Neutrophil (primary cell): ENCODE data around the gene WNK4.

Source experiments
- H3K27ac ChIP-seq: fragments of 200-600 bp; sonication (generic); 2 replicates; pipeline ENCODE4 v1.5.1; 2016; ENCODE audit warnings: mild to moderate bottlenecking, moderate library complexity
- H3K27me3 ChIP-seq: fragments of 200-600 bp; sonication (generic); 2 replicates; pipeline ENCODE4 v1.6.0; 2016; ENCODE audit warnings: mild to moderate bottlenecking
- H3K36me3 ChIP-seq: fragments of 200-600 bp; sonication (generic); 2 replicates; pipeline ENCODE4 v1.5.1; 2017
- H3K4me1 ChIP-seq, 2 experiments: fragments of 200-600 bp in 1 of 2; sonication (generic) in 1 of 2; 1 replicate in 1 of 2; 2 replicates in 1 of 2; pipeline versions ENCODE4 v1.5.1 to v1.6.1; 2013 to 2016; ENCODE audit warnings: low read depth in 1 of 2, low read length in 1 of 2, mild to moderate bottlenecking in 1 of 2, moderate library complexity in 1 of 2; ENCODE audit not compliant: control insufficient read depth in 1 of 2, insufficient read depth in 1 of 2
- H3K4me3 ChIP-seq, 2 experiments: fragments of 200-600 bp in 1 of 2; sonication (generic) in 1 of 2; 1 replicate in 1 of 2; 2 replicates in 1 of 2; pipeline ENCODE4 v1.5.1; 2013 to 2016; ENCODE audit warnings: low read depth in 1 of 2, low read length in 1 of 2, mild to moderate bottlenecking in 1 of 2, moderate library complexity in 1 of 2
- H3K9me3 ChIP-seq: fragments of 200-600 bp; sonication (generic); 2 replicates; pipeline ENCODE4 v1.5.1; 2016
- TF ChIP-seq, protein P1 (sequence below): fragments of 200-600 bp; sonication (generic); IDR thresholded peaks from 2 replicates; pipeline ENCODE4 v1.5.1; 2016; ENCODE audit warnings: antibody characterized with exemption

Gene WNK4

DNA sequence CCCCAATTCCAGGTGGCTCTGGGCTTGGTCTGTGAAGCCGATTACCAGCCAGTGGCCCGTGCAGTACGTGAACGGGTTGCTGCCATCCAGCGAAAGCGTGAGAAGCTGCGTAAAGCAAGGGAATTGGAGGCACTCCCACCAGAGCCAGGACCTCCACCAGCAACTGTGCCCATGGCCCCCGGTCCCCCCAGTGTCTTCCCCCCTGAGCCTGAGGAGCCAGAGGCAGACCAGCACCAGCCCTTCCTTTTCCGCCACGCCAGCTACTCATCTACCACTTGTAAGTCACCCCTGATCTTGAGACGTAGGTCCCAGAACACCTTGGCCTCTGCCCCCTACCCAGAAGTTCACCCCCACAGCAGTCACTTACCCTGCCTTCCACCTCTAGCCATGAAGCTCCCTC, 6.9 kb downstream of the WNK4 start:
- TF ChIP-seq, protein P1, sequence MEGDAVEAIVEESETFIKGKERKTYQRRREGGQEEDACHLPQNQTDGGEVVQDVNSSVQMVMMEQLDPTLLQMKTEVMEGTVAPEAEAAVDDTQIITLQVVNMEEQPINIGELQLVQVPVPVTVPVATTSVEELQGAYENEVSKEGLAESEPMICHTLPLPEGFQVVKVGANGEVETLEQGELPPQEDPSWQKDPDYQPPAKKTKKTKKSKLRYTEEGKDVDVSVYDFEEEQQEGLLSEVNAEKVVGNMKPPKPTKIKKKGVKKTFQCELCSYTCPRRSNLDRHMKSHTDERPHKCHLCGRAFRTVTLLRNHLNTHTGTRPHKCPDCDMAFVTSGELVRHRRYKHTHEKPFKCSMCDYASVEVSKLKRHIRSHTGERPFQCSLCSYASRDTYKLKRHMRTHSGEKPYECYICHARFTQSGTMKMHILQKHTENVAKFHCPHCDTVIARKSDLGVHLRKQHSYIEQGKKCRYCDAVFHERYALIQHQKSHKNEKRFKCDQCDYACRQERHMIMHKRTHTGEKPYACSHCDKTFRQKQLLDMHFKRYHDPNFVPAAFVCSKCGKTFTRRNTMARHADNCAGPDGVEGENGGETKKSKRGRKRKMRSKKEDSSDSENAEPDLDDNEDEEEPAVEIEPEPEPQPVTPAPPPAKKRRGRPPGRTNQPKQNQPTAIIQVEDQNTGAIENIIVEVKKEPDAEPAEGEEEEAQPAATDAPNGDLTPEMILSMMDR: no peak
- H3K27me3 ChIP-seq: peaks cover 99% of the 10 kb centered on the region
- H3K36me3 ChIP-seq: no peaks in the 10 kb centered on the region
- no peaks in the 10 kb centered on the region for H3K9me3 ChIP-seq
- H3K4me3 ChIP-seq: no peak overlapping the region
- H3K4me1 ChIP-seq: peaks cover 8 to 13% of the 10 kb centered on the region in 2 experiments
- H3K27ac ChIP-seq: no peak overlapping the region

DNA sequence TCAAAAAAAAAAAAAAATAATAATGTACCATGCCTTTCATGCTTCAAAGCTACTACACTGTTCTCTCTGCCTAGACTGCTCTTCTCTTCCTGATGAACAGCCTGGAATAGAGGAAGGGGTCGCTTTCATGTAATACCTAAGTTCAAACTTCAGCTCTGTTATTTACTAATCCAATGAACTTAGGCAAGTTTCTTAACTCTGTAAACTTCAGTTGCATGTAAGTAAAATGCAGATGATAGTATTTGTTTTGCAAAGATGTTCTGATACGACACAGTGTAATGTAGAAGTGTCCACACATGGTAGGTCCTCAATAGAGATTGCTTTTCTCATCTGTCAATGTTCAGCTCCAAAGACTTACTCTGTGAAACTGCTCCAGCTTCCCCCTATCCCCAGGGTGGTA, 11.5 kb downstream of the WNK4 start:
- no peaks in the 10 kb centered on the region for H3K4me1 ChIP-seq
- H3K27me3 ChIP-seq: peaks cover 58% of the 10 kb centered on the region
- H3K4me3 ChIP-seq: no peak overlapping the region
- H3K36me3 ChIP-seq: no peaks in the 10 kb centered on the region
- H3K9me3 ChIP-seq: no peaks in the 10 kb centered on the region
- H3K27ac ChIP-seq: no peak overlapping the region
- TF ChIP-seq, protein P1: no peak

DNA sequence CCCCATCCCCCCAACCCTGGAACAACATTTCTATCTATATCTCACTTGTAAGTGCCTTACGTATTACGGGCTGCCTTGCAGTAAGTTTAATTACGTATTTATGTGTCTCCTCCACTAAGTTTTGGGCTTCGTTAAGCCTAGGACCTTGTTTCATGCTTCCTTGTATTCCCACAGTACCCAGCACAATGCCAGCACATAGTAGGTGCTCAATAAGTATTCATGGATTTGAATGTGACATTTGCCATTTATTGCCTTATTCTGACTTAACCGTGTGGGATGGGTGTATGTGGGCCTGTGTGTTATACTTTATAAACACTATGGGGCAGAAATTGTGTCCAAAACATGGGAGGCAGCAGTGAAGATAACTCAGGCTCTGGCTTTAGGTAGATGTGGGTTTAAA, 12.1 kb downstream of the WNK4 start:
- no peaks in the 10 kb centered on the region for H3K9me3 ChIP-seq
- H3K27me3 ChIP-seq: peaks cover 52% of the 10 kb centered on the region
- TF ChIP-seq, protein P1: no peak
- no peak overlapping the region for H3K27ac ChIP-seq
- no peak overlapping the region for H3K4me3 ChIP-seq
- H3K36me3 ChIP-seq: no peaks in the 10 kb centered on the region
- peaks cover 0 to under 1% of the 10 kb centered on the region in 2 experiments for H3K4me1 ChIP-seq

DNA sequence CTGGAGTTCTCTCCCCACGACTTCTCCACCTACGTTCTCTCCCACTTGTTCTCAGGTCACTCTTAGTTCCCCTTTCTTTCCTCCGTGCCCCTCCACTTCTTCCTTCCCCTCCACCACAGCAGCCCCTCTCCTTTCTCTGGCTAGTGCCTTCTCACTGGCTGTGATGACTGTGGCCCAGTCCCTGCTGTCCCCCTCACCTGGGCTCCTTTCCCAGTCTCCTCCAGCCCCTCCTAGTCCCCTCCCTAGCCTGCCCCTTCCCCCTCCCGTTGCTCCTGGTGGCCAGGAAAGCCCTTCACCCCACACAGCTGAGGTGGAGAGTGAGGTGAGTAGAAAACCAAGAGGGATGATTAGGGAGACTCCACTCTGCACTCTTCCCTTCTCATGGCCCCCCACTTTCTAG, 14.7 kb downstream of the WNK4 start:
- Histone ChIP-seq H3K27ac (no peak overlapping the region), H3K4me3 (no peak overlapping the region)

DNA sequence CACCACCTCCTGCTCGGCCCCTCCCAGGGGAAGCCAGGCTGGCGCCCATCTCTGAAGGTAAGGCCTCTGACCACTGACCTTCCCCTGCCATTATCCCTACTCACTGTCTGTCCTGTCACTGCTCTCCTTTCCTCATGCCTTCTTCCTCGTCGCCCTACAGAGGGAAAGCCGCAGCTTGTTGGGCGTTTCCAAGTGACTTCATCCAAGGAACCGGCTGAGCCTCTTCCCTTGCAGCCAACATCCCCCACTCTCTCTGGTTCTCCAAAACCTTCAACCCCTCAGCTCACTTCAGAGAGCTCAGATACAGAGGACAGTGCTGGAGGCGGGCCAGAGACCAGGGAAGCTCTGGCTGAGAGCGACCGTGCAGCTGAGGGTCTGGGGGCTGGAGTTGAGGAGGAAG, 15.1 kb downstream of the WNK4 start:
- Histone ChIP-seq H3K9me3 (no peaks in the 10 kb centered on the region), H3K27me3 (peaks cover 28% of the 10 kb centered on the region), H3K4me3 (no peak overlapping the region), H3K27ac (no peak overlapping the region), H3K4me1 (peaks cover 13% of the 10 kb centered on the region in 2 experiments), H3K36me3 (no peaks in the 10 kb centered on the region)
- TF ChIP-seq, protein P1: no peak

More for the DNA sequence above, 14.7 kb downstream of the WNK4 start:
- H3K9me3 ChIP-seq: no peaks in the 10 kb centered on the region
- H3K4me1 ChIP-seq: peaks cover 13% of the 10 kb centered on the region in 2 experiments
- peaks cover 28% of the 10 kb centered on the region for H3K27me3 ChIP-seq
- TF ChIP-seq, protein P1: no peak
- no peaks in the 10 kb centered on the region for H3K36me3 ChIP-seq
